Activated T-helper 9 cell treated with anti-CD3 and anti-CD28 coated beads, Interleukin-2, amount 50 U/mL, for 16 hours (primary cell): ENCODE measurements around the gene MRPL12.
A peak's percentile ranks its signal among the peaks of the same experiment; 100 is the strongest.
"Not testable (repeated sequence)": the region's sequence is repeated elsewhere in the genome, so short reads cannot be mapped to it uniquely, and the experiment has no call there.

Experiments used
- DNase-seq: peaks from one replicate; pipeline ENCODE4 v3.0.0-alpha.2; 2020; ENCODE audit warnings: low read depth

Gene MRPL12

DNA sequence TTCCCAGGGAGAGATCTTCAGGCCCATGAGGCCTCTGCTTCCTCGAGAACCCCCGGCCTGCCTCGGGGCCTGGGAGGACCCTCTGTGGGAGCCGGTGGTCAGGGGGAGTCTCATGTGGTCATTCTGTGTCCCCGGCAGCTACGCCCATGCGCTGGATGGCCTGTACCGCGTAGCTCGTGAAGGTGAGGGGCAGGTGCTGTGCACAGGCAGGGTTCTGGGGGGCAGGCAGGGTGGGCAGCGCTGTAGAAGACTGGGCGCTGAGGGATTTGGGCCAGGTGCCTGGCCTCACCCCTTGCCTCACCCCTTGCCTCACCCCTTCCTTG, 13.5 kb downstream of the MRPL12 start:
- no peak for DNase-seq

DNA sequence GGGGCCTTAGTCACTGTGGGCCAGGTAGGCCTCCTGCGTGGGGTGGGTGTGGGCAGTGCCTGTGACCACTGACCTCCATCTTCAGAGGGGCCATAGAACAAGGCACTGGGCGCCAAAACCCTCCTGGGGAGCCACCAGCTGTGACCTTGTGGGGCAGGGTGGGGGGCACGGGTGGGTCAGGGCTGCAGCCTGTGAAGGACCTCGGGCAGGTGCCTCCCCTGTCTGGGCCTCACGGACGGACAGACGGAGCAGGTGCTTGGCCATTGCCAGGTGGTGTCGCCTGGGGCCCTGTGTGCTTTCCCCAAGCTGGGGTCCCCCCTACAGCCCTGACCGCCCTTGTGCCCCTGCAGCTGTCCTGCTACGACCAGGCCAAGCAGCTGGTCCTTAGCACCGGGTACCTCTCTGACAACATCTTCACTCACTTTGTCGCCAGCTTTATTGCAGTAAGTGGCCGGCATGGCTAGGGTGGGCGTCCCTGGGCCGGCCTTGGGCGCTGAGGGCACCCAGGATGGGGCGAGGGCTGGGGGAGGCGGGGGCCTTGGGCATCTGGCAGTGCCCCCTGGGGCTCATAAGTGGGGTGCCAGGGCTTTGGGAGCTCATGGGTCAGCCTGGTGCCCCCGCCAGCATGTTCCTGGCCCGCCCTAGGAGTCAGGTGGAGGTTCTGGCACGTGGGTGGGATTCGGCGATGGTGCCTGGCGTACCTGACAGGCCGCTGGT, 14.0 kb downstream of the MRPL12 start:
- no peak for DNase-seq

DNA sequence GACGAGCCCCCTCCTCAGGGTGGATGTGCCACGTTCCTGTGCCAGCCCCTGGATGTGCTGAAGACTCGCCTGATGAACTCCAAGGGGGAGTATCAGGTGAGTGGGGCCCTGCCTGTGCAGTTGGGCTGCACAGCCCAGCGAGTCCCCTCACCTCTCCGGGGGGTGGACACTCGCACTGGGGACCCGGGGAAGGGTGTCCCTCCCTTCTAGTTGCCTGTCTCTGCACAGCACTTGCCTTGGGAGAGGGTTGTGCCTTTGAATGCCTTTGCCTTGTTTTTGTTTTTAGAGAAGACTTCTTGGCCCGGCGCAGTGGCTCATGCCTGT, 14.6 kb downstream of the MRPL12 start:
- no peak for DNase-seq

DNA sequence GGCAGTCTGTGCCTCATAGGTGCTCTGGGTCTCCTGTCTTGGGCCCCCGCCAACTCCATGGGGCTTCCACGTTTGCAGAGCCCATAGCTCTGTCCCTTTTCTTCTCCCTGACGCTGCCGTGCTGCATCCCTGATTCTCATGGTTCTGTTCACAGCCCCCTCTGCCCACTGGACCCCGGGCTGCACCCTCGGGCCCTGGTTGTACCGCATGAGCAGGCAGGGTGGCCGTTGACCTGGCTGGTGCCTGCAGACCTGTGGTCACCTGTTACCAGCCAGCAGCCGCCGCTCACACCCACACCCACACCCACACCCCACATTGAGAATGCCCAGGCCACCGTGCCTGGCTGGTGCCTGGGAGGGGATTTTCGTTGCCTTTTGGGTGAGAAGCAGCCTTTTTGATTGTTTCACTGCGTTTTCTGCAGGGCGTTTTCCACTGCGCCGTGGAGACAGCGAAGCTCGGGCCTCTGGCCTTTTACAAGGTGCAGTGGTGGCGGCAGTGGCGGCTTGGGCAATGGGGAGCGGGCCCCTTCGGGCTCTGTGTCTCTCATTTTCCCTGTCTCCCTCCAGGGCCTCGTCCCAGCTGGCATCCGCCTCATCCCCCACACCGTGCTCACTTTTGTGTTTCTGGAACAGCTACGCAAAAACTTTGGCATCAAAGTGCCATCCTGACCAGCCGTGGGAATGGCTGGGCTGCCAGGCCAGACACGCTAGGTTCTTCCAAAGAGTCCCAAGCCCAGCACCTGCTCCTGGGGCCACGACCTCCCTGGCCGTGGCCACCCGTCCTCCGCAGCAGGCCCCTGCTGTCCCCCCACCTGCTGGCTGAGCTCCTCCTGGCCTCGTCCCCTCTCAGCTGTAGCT, 16.5 kb downstream of the MRPL12 start:
- no peak for DNase-seq

DNA sequence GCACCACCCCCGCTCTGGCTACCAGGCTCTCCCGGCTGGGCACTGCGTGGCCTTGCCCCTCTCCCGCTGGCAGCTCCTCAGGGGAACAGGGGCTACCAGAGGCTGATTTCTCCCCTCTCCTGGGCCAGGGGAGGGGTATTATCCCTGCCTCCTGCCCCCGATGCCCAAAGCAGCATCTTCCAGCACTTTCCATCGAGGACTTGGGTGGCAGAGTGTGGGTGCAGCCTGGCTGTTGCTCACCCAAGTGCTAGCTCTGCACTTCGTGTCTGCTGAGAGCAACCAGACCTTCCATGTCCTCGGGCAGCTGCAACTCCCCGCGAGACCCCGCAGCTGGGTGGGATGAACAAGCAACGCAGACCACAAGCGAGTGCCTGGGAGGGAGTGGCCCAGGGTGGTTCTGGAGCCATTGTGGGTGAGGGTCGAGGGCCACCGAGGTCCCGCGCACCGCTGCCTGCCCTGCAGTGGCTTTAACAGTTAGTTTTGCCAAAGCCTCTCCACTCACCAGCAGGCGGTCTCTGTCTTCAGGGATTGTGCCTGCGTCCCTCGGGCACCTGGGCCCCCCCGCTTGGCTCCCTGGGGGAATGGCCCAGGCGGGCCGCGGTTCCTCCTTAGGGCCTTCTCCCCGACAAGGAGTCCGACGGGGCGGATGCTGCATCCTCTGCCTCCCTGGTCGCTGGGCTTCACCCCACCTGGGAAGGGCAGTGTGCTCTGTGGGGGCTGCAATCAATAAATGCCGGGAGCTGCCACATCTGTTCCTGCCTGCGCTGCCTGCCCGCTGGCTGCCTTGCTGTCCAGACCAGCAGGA, 17.3 kb downstream of the MRPL12 start:
- no peak for DNase-seq

DNA sequence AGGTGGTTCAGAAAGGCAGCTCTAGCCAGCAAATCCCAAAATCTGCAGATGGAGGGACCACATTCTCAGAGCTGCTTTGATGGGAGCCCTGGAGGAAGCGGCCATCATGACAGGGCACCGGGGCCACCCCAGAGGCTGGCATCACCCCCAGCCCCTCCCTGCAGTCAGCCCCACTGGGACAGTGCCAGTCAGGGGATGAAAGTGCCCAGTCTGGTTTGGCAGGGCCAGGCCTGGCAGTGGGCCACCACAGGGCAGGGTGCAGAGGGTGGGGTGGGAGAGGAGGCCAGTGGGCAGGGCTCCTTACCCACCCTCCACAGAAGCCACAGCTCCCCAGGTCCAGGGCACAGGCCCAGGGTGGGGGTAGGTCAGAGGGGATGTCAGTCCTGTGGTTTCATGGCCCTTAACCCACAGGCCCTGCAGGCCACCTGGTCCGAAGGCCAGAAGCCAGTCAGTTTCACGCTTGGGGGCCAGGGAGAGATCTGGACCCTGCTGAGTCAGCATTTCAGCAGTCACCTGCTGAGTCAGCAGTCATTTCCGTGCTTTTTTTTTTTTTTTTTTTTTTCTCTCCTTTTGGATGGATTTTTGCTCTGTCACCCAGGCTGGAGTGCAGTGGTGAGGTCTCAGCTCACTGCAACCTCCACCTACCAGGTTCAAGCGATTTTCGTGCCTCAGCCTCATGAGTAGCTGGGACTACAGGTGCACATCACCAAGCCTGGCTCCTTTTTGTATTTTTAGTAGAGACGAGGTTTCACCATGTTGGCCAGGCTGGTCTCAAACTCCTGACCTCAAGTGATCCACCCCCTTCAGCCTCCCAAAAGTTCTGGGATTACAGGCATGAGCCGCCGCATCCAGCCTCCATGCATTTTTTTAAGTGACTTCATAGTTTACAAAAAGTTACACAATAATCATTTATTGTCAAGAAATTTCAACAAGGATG, 19.3 kb downstream of the MRPL12 start:
- no peak for DNase-seq

DNA sequence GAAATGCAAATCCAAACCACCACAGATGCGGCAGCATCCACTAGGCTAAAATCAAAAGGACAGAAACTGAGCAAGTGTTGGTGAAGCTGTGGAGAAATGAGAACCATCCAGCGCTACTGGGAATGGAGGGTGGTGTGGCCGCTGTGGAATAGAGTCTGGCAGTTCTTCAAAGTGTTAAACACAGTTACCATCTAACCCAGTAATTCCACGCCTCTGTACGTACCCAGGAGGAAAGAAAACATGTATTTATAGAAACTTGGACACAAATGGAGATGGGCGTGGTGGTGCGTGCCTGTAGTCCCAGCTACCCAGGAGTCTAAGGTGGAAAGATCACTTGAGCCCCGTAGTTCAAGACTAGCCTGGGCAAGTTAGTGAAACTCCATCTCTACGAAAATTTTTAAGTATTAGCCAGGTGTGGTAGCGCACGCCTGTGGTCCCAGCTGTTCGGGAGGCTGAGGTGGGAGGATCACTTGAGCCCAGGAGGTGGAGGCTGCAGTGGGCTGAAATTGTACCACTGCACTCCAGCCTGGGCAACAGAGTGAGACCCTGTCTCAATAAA, 20.6 kb downstream of the MRPL12 start:
- no peak for DNase-seq

DNA sequence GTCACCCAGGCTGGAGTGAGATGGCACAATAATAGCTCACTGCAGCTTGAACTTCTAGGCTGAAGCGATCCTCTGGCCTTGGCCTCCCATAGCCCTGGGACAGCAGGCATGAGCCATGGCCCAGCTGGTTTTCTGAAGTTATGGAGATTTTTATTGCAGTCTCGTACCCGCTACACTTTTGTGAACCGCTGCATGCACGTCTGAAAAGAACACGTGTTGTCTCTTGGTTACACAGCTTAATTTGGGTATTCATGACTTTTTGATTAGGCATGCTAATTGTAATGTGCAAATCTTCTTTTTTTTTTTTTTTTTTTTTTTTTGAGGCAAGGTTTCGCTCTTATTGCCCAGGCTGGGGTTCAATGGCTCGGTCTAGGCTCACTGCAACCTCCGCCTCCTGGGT, 22.3 kb downstream of the MRPL12 start:
- no peak for DNase-seq

DNA sequence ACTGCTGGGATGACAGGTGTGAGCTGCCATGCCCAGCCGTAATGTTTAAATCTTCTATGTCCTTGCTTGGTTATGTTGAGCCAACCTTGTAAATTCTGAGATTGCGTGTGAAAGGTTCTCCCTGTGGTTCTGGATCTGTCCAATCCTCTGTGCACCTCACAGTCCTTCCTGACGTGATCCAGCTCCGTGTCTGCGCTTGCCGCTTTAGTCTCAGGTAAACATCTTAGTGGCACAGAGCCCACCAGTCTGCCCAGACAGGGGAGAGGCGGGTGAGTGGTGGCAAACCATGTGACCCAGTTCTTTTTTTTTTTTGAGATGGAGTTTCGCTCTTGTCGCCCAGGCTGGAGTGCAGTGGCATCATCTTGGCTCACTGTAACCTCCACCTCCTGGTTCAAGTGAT, 22.8 kb downstream of the MRPL12 start:
- DNase-seq = no peak

DNA sequence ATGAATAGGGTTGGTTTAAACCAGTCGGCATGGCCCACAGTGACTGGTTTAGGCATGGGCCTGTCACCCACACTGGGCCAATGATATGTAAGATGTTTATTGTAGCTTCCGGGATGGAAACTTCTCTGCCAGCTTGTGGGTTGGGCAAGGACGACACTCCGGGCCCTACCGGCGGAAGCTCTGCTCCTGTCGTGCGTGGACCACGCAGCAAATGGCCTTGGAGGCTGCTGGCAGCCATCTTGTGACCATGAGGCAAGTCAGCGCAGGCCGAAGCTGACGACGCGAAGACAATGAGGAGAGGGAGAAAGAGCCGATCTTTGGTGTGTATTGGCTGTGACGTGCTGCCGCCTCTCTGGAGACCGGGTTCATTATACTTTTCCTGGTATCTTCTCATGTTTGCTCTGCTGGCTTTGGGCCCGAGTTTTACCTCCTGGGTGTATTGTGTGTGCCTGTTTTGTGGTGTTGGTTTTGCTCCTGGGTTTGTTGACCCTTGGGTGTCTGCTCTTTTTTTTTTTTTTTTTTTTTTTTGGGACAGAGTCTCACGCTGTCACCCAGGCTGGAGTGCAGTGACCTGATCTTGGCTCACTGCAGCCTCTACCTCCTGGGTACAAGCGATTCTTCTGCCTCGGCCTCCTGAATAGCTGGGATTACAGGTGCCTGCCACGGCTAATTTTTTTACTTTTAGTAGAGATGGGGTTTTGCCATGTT, 24.3 kb downstream of the MRPL12 start:
- no peak for DNase-seq

DNA sequence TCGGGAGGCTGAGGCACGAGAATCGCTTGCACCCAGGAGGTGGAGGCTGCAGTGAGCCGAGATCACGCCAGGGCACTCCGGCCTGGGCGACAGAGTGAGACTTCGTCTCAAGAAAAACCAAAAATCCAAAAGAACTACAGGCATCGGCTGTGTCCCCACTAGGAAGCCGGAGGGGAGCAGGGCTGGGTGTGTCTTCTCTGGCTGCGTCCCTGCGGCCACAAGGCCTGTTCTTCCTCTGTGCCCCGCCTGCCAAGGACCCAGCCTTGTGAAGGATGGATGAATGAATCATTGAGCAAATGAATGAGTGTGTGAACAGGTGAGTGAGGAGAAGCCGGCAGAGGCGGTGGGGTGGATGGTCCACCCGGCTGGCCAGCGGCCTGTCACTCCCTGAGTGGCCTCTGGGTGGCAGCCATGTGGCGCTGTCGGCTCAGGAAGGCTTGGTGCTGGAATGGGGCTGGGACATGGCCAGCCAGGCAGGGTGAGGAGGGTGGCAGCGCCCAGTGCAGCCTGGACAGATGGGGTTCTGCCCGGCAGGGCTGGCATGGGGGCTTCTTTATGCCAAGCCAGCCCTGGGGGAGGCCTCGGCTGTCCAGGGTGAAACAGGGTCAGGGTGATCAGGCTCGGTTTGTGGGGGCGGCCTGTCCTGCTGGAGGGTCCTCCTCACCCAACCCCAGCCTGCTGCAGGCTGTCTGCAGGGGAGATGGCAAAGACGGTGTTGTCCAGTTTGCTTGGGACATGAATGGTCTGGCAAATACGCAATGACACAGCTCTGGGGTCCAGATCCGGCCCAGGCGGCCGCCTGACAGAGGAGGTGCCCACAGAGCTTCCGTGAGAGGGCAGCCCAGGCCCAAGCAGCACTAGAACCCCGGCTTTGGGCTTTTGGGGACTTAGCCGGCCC, 30.6 kb downstream of the MRPL12 start:
- DNase-seq = peak; percentile 47

DNA sequence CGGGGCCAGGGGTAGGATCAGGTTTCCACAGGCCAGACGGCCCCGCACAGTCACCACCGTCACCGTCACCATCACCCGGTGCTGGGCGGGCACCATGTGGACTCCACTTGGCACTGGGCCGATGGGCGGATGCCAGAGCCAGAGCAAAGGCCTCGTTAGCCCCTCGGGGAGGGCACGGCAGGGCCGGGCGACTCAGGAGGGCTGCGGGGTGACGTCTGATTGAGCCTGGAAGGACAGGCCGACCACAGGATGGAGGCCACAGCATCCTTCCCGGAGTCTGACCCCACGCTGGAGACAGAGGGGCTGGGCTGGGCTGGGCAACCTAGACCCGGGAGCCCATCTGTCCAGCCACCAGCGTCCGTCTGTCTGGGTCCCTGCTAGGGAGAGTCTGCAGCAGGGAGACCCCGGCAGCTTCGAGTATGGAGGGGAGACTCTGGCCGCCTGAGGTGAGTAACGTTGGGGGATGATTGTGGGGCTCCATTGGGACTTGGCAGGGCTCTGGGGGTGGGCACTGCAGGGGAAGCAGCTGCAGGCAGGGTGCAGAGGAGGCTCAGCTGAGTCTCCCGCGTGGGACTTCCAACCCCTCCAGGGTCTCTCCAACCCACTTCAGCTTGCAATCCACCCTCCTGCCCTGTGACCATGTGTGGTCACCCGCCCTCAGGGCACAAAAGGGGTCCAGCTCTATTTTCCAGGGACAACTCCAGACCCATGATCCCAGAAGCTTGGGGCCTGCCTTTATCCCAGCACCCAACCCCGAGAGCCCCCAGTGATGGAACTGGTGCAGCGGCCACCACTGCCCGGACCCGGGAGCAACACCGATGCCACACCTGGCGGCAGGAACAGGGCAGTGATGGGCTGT, 31.5 kb downstream of the MRPL12 start:
- DNase-seq = no peak

DNA sequence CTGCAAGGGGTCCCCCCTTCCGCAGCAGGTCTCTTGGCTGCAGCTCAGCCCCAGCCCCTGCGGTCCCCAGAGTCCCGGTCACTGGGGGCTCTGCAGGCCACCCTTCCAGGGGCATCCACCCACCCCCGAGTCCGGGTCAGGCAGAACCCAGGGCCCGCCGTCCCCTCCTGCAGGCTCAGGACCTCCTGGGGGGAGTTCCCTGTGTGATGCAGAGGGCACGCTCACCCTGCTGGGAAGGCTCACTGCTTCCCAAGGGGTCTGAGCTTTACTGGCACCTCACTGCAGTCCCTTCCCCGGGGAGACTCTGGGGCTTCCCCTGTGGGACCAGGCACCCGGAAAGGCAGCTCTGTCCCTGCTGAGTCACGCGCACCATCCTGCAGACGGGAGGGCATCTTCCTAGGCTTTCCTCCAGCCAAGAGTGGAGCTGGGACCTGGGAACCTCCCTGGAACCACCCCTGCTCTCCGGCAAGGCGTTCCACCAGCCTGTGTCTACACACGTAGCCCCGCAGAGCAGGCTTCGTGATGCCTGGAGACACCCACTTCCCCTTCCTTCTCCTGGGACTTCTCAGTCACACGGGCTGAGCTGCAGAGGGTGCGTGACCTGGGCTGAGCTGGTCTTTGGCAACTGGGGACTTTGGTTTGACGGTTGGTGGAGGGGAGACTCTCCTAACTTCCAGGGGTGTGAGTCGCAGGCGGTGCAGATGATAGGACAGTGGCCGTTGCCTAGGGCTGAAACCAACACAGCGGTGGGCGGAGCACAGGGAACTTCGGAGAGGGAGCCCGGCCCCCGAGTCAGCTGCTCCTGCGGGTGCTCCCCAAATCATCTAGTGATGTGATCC, 32.3 kb downstream of the MRPL12 start:
- DNase-seq = no peak

DNA sequence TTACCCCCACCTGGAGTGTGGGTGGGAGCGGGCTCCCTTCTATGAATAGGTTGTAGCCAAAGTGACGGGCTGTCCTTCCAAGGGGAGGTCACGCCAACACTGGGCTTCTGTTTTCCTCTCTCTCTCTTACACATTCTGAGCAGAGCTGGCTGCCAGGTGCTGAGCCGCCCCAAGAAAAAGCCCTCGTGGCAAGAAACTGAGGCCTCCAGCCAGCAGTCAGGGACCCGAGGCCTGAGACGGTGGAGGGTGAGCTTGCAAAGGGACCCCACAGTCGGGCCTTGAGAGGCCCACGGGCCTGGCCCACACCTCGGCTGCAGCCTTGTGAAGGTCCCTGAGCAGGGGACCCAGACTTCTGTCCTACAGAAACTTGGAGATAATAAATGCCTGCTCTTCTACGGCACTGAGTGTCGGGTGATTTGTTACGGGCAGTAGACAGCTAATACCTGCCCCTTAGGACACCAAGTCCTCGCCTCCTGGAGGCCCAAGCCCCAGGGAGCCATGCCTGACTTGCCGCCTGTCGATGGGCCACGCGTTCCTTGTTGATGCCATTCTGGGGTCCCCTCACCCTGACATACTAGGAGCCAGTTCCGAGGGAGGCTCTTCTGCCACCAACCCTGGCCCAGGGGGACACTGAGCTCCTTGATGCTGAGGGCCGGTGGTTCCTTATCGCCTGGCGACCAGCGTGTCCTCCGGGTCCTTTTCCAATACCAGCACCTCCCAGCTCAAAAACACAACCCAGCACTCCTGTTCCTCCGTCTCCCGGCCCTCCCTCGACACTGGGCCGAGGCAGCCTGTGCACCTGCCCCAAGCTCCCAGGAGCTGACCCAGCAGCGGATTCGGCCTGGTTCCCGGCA, 35.0 kb downstream of the MRPL12 start:
- DNase-seq = no peak

DNA sequence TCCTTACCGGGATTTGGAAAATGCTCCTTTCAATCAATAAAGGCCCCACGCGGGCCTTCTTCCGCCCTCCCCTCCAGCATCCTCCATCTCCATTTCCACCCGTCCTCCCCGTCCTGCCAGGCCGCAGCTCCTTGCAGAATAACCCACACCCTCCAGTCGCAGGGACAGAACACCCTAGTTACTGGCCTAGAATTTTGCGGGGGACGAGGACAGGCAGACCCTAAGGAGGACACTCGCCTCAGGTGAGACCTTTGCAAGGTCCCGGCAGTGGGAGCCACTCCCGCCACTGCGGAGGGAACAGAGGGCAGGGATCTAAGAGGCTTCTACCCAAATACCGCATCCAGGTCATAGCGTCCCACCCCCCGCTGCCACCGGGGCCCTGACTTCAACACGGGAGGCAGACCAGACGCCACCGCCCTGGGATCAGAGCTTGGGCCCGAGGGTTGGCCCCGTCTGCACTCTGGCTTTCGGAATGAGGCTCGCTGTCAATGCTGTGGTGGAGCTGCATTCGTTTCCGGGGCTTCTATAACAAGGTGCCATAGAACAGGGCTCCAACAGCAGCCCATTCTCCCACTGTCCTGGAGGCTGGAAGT, 35.7 kb downstream of the MRPL12 start:
- DNase-seq = no peak

DNA sequence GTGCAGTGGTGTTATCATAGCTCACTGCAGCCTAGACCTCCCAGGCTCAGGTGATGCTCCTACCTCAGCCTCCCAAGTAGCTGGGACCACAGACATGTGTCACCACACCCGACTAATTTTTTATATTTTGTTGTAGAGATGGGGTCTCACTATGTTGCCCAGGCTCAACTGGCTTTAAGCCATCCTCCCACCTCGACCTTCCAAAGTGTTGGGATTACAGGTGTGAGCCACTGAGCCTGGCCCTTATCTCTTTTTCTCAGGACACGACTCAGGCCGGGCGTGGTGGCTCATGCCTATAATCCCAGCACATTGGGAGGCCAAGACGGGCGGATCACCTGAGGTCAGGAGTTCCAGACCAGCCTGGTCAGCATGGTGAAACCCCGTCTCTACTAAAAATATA, 36.4 kb downstream of the MRPL12 start:
- DNase-seq = not testable (repeated sequence)
